Calu3 (cell line): Measurements from ENCODE around the gene TPM1. TPM values are rescaled to one million over a fixed set of nuclear protein-coding genes. Genes with fewer than 3 reads are reported as not detected.

ENCODE experiments used
- BruUV-seq: library from RNA; stranded (reverse); fragments of 400-500 nt; replicated peaks from 2 replicates; lab custom pipeline; 2021; lab: Mats Ljungman, UMichigan
- CTCF ChIA-PET: fragments of 300-600 bp; sonication (Branson Sonifier 250); formaldehyde crosslinking; loops from one replicate; lab custom pipeline; 2022; ENCODE audit warnings: antibody characterized with exemption; lab: Charles Lee
- DNase-seq: peaks from one replicate; pipeline ENCODE4 v3.0.0; 2022
- H3K27ac Mint-ChIP-seq: one replicate; pipeline ENCODE4 v1.8.0; 2022; ENCODE audit warnings: mixed read lengths; ENCODE audit not compliant: unreplicated experiment
- H3K27me3 Mint-ChIP-seq: one replicate; pipeline ENCODE4 v1.8.0; 2022; ENCODE audit warnings: mixed read lengths; ENCODE audit not compliant: unreplicated experiment
- H3K36me3 Mint-ChIP-seq: one replicate; pipeline ENCODE4 v1.8.0; 2022; ENCODE audit warnings: mild to moderate bottlenecking, moderate library complexity, mixed read lengths; ENCODE audit not compliant: insufficient read depth, unreplicated experiment
- H3K4me1 Mint-ChIP-seq: one replicate; pipeline ENCODE4 v1.8.0; 2022; ENCODE audit warnings: mild to moderate bottlenecking, low read depth, mixed read lengths; ENCODE audit not compliant: unreplicated experiment
- H3K4me3 Mint-ChIP-seq: one replicate; pipeline ENCODE4 v1.8.0; 2022; ENCODE audit warnings: mild to moderate bottlenecking, low read depth, moderate library complexity, mixed read lengths; ENCODE audit not compliant: unreplicated experiment
- H3K9me3 Mint-ChIP-seq: one replicate; pipeline ENCODE4 v1.8.0; 2022; ENCODE audit warnings: low read depth, mixed read lengths; ENCODE audit not compliant: unreplicated experiment
- CTCF ChIP-seq: fragments of 200-600 bp; IDR thresholded peaks from one replicate; pipeline ENCODE4 v1.8.0; 2022; ENCODE audit warnings: antibody characterized with exemption; ENCODE audit not compliant: unreplicated experiment
- intact Hi-C: fragments of 100-400 bp; cut with micrococcal nuclease; formaldehyde crosslinking; loops from one replicate; pipeline ENCODE4 v1.10.0; 2022; ENCODE audit not compliant: unreplicated experiment
- total RNA-seq: library from RNA; stranded (reverse); gene quantifications from 2 replicates; pipeline ENCODE4 v1.2.3, GENCODE V29; 2022

The TPM1 gene
- total RNA-seq, 1 experiment from 2014 or later: 1,158 TPM

- DNase-seq: no peak
- Mint-ChIP-seq H3K36me3 (no peaks in the 10 kb centered on the region), H3K27me3 (no peaks in the 10 kb centered on the region), H3K9me3 (no peaks in the 10 kb centered on the region), H3K4me3 (no peak overlapping the region), H3K27ac (no peak overlapping the region), H3K4me1 (no peaks in the 10 kb centered on the region)
- BruUV-seq: no TSS peak
- CTCF ChIA-PET: interaction anchor here (0.6 kb wide), 1 partner anchor 362 kb away, joined by 9 read pairs; no protein-coding TSS in a partner anchor
- intact Hi-C loops: no loop called here
- TF ChIP-seq CTCF: no peak
These were observed 42.7 kb downstream of the TPM1 start for GRCh38 chr15:63085289-63085688.

GRCh38 chr15:63086271-63086670, 43.7 kb downstream of the TPM1 start:
- TF ChIP-seq CTCF: no peak
- H3K4me3 Mint-ChIP-seq: no peak overlapping the region
- no peaks in the 10 kb centered on the region for H3K36me3 Mint-ChIP-seq
- H3K27me3 Mint-ChIP-seq: no peaks in the 10 kb centered on the region
- H3K27ac Mint-ChIP-seq: no peak overlapping the region
- no peaks in the 10 kb centered on the region for H3K4me1 Mint-ChIP-seq
- H3K9me3 Mint-ChIP-seq: no peaks in the 10 kb centered on the region
- intact Hi-C loops: no loop called here
- no peak for DNase-seq
- BruUV-seq: no TSS peak
- CTCF ChIA-PET: no interaction called here

- BruUV-seq: no TSS peak
- no peaks in the 10 kb centered on the region for H3K27me3 Mint-ChIP-seq
- DNase-seq: no peak
- H3K36me3 Mint-ChIP-seq: no peaks in the 10 kb centered on the region
- TF ChIP-seq CTCF: no peak
- CTCF ChIA-PET: no interaction called here
- no peak overlapping the region for H3K27ac Mint-ChIP-seq
- H3K4me1 Mint-ChIP-seq: no peaks in the 10 kb centered on the region
- intact Hi-C loops: no loop called here
- no peak overlapping the region for H3K4me3 Mint-ChIP-seq
- no peaks in the 10 kb centered on the region for H3K9me3 Mint-ChIP-seq
These were observed 44.4 kb downstream of the TPM1 start for GRCh38 chr15:63086947-63087346.

GRCh38 chr15:63088533-63089245, 46.1 kb downstream of the TPM1 start:
- intact Hi-C loops: no loop called here
- Mint-ChIP-seq H3K9me3 (no peaks in the 10 kb centered on the region), H3K27me3 (no peaks in the 10 kb centered on the region), H3K36me3 (peaks cover 5% of the 10 kb centered on the region), H3K4me3 (no peak overlapping the region), H3K4me1 (peaks cover 5% of the 10 kb centered on the region), H3K27ac (no peak overlapping the region)
- CTCF ChIA-PET: interaction anchor here (0.6 to 0.7 kb wide), 2 partner anchors 41 to 168 kb away, joined by 3 to 4 read pairs; no protein-coding TSS in a partner anchor
- DNase-seq: no peak
- BruUV-seq: no TSS peak
- no peak for TF ChIP-seq CTCF
